Gastrocnemius medialis (tissue), 4 donors: ENCODE data around the gene ENKUR. TPM values are rescaled to one million over a fixed set of nuclear protein-coding genes. Genes with fewer than 3 reads are reported as not detected.
"Not testable (repeated sequence)": the region's sequence is repeated elsewhere in the genome, so short reads cannot be mapped to it uniquely, and the experiment has no call there.

ENCODE experiments used
- ATAC-seq, 2 donors: fragments of 150-250 bp; one replicate each; pipeline ENCODE4 v1.9.1; 2016
- DNase-seq, 2 donors: peaks; one replicate each; pipeline ENCODE4 v3.0.0-alpha.2; 2019
- H3K27ac ChIP-seq, 4 donors: fragments of 200-600 bp; sonication (generic); 1 replicate in 1 of 4; 2 replicates in 3 of 4; pipeline ENCODE4 v1.5.1; 2016 to 2018; ENCODE audit warnings: mild to moderate bottlenecking in 2 of 4, moderate library complexity in 1 of 4
- H3K27me3 ChIP-seq, 3 donors: fragments of 200-600 bp; sonication (generic) in 2 of 3; 1 replicate in 1 of 3; 2 replicates in 2 of 3; pipeline versions ENCODE4 v1.5.1 to v1.6.0; 2016 to 2019; ENCODE audit warnings: mild to moderate bottlenecking in 1 of 3, moderate library complexity in 1 of 3
- H3K36me3 ChIP-seq, 2 donors: fragments of 200-600 bp; sonication (generic) in 1 of 2; one replicate each; pipeline ENCODE4 v1.5.1; 2017 to 2018
- H3K4me1 ChIP-seq, 2 donors: fragments of 200-600 bp; sonication (generic) in 1 of 2; one replicate each; pipeline ENCODE4 v1.5.1; 2016 to 2017; ENCODE audit warnings: mild to moderate bottlenecking in 2 of 2
- H3K4me3 ChIP-seq, 4 donors: fragments of 200-600 bp; sonication (generic) in 3 of 4; 1 replicate in 1 of 4; 2 replicates in 3 of 4; pipeline ENCODE4 v1.5.1; 2016 to 2019; ENCODE audit warnings: mild to moderate bottlenecking in 2 of 4
- H3K9me3 ChIP-seq, 3 donors: fragments of 200-600 bp; sonication (generic) in 2 of 3; 1 replicate in 1 of 3; 2 replicates in 2 of 3; pipeline ENCODE4 v1.5.1; 2016 to 2019
- POLR2A ChIP-seq, 2 donors: fragments of 450-650 bp; IDR thresholded peaks; one replicate each; pipeline ENCODE4 v1.6.1; 2017; ENCODE audit warnings: antibody characterized with exemption in 2 of 2, mild to moderate bottlenecking in 2 of 2, moderate library complexity in 2 of 2
- in situ Hi-C, 4 donors: fragments of 200-750 bp; cut with MboI; loops; one replicate each; pipeline versions ENCODE4 v1.15.0 to v1.8.0; 2017; ENCODE audit warnings: low sequenced_read_pairs in 4 of 4
- intact Hi-C: fragments of 100-400 bp; cut with DNase I; formaldehyde crosslinking; loops from one replicate; pipeline ENCODE4 v1.15.1; 2023; ENCODE audit warnings: low total_unique reads
- total RNA-seq, 4 donors: library from RNA; depleted of rRNA; stranded (reverse); fragments of >200 nt; gene quantifications; one replicate each; pipeline versions ENCODE4 v1.1.0 to v1.2.3, GENCODE V29; 2016
- TF ChIP-seq, protein P1 (sequence below), 5 experiments: fragments of 450-650 bp in 3 of 5; fragments of 200-600 bp in 2 of 5; sonication (generic) in 2 of 5; IDR thresholded peaks in 4 of 5; conservative IDR thresholded peaks in 1 of 5; 1 replicate in 4 of 5; 2 replicates in 1 of 5; pipeline ENCODE4 v1.5.1; 2016 to 2019; ENCODE audit warnings: antibody characterized with exemption in 5 of 5, mild to moderate bottlenecking in 3 of 5, moderate library complexity in 3 of 5

The ENKUR gene
- total RNA-seq, 4 donors from 2014 or later = not detected

DNA sequence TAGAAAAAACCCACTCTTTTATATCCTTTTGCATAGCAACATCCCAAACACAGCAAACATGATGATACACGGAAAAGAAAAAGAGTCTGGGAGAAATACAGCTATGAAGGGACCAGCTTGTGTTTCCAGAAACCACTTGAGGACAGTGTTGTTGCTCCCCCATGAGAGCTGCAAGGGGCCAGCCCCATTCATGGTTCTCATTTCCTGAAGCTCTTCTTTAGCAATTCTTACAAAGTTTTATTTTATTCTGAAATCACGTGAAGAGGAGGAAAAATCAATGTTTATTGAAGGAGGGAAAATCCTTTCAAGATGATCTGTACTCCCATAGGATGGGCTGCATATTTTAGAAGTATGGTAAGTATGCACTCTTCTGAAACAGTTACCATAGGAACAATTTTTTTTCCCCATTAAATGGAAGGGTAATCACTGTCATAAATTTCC, 46.1 kb downstream of the ENKUR start:
- Histone ChIP-seq H3K27ac (no peak overlapping the region), H3K9me3 (no peaks in the 10 kb centered on the region), H3K36me3 (no peaks in the 10 kb centered on the region), H3K4me1 (peaks cover 0 to 3% of the 10 kb centered on the region in 2 donors), H3K4me3 (no peak overlapping the region), H3K27me3 (no peaks in the 10 kb centered on the region)
- intact Hi-C loops = no loop called here
- TF ChIP-seq, protein P1, sequence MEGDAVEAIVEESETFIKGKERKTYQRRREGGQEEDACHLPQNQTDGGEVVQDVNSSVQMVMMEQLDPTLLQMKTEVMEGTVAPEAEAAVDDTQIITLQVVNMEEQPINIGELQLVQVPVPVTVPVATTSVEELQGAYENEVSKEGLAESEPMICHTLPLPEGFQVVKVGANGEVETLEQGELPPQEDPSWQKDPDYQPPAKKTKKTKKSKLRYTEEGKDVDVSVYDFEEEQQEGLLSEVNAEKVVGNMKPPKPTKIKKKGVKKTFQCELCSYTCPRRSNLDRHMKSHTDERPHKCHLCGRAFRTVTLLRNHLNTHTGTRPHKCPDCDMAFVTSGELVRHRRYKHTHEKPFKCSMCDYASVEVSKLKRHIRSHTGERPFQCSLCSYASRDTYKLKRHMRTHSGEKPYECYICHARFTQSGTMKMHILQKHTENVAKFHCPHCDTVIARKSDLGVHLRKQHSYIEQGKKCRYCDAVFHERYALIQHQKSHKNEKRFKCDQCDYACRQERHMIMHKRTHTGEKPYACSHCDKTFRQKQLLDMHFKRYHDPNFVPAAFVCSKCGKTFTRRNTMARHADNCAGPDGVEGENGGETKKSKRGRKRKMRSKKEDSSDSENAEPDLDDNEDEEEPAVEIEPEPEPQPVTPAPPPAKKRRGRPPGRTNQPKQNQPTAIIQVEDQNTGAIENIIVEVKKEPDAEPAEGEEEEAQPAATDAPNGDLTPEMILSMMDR (IDR thresholded peaks at IDR 0.05 in 4 of 5, conservative IDR thresholded peaks at IDR 0.05 in 1 of 5) = no peak
- no peak for TF ChIP-seq POLR2A (IDR thresholded peaks at IDR 0.05)
- ATAC-seq (no peak), DNase-seq (no peak)
- in situ Hi-C loops = no loop called here

DNA sequence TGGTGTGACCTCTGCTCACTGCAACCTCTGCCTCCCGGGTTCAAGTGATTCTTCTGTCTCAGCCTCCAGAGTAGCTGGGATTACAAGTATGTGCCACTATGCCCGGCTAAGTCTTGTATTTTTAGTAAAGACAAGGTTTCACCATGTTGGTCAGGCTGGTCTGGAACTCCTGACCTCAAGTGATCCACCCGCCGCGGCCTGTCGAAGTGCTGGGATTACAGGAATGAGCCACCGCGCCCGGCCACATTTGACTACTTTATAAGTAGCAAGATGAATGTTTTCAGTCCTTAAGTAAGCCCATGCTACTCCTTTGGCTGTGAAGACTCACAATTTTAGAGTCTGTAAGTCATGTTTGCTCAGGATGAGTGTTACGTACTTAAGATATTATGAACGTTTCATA, 47.0 kb downstream of the ENKUR start:
- H3K4me1 ChIP-seq, H3K27ac ChIP-seq, H3K27me3 ChIP-seq, in situ Hi-C loops, intact Hi-C loops, ATAC-seq, H3K4me3 ChIP-seq, DNase-seq, H3K9me3 ChIP-seq, H3K36me3 ChIP-seq: not testable (repeated sequence)

DNA sequence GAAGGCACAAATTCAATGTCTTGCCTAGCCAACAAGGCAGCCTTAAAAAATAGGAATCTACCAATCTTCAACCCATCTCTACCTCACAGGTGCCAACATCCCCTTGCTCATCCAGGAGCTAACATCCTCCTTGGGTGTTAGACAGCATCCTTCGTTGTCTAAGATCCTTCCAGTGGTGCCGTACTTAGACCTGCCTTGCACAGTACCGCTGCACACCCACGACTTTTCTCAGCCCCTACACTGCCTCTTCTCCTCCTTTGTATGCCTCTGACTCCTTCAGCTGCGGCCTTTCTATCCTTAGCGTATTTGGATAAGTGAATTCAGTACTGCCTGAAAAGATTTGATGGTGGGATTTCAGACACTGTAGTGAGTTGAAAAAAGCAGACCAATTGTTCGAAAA, 47.6 kb downstream of the ENKUR start:
- intact Hi-C loops (no loop called here), in situ Hi-C loops (no loop called here)
- no peak overlapping the region for H3K27ac ChIP-seq
- no peaks in the 10 kb centered on the region for H3K27me3 ChIP-seq
- no peaks in the 10 kb centered on the region for H3K36me3 ChIP-seq
- ATAC-seq (no peak), DNase-seq (no peak)
- H3K4me3 ChIP-seq = no peak overlapping the region
- peaks cover 0 to 3% of the 10 kb centered on the region in 2 donors for H3K4me1 ChIP-seq
- no peaks in the 10 kb centered on the region for H3K9me3 ChIP-seq
- TF ChIP-seq POLR2A (IDR thresholded peaks at IDR 0.05) = no peak
- TF ChIP-seq, protein P1 (IDR thresholded peaks at IDR 0.05 in 4 of 5, conservative IDR thresholded peaks at IDR 0.05 in 1 of 5) = no peak

DNA sequence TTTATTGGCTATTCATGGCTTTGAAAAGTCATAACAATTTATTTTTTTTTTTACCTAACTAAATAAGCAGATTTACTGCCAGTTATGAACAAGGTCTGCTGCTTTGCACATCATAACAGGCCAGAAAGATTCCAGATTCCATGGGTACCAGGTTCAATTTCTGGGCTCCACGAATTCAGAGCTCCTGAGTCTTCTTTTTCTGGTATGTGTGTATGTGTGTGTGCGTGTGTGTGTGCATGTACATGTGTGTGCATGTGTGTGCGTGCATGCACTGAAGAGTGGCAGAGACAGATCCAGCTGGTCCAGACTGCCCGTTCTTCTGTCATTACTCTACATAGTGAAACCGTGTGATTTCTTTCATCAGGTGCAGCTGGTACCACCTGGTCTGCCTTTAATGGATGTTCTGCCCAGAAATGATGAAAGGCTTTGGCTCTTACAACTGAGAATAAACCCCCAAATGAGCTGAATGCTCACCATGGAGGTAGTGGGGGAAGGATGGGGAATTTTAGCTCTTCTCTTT, 48.9 kb downstream of the ENKUR start:
- Histone ChIP-seq H3K27ac (no peak overlapping the region), H3K36me3 (no peaks in the 10 kb centered on the region), H3K27me3 (no peaks in the 10 kb centered on the region), H3K9me3 (no peaks in the 10 kb centered on the region), H3K4me3 (no peak overlapping the region), H3K4me1 (peaks cover 0 to 3% of the 10 kb centered on the region in 2 donors)
- intact Hi-C loops = no loop called here
- no peak for DNase-seq
- no peak for TF ChIP-seq POLR2A (IDR thresholded peaks at IDR 0.05)
- TF ChIP-seq, protein P1 (IDR thresholded peaks at IDR 0.05 in 4 of 5, conservative IDR thresholded peaks at IDR 0.05 in 1 of 5) = no peak
- in situ Hi-C loops = no loop called here
- ATAC-seq = no peak

DNA sequence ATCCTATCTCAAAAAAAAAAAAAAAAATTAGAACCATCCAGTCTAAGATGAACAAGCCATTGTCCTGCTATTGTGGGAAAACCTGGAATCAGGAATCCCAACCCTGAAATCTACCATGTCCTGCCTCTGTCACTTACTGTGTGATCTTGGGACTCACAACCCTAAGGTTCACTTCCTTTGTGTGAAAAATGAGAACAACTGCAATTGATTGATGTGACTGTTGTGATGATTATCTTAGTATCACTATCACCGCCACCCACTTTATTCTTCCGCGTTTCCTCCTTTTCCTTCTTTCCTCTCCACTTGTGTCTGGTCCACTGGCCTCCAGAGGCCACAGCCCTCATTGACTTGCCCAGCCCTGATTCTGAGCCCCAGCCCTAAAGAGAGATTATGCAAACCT, 50.9 kb downstream of the ENKUR start:
- Histone ChIP-seq H3K27me3 (no peaks in the 10 kb centered on the region), H3K4me3 (no peak overlapping the region), H3K36me3 (no peaks in the 10 kb centered on the region), H3K9me3 (no peaks in the 10 kb centered on the region), H3K4me1 (no peaks in the 10 kb centered on the region), H3K27ac (no peak overlapping the region)
- ATAC-seq (no peak), DNase-seq (no peak)
- in situ Hi-C loops (no loop called here), intact Hi-C loops (no loop called here)
- TF ChIP-seq, protein P1 (IDR thresholded peaks at IDR 0.05 in 4 of 5, conservative IDR thresholded peaks at IDR 0.05 in 1 of 5) = no peak
- TF ChIP-seq POLR2A (IDR thresholded peaks at IDR 0.05) = no peak
